Transverse colon (tissue), 4 donors: ENCODE measurements around the gene ADCY5. TPM values are rescaled to one million over a fixed set of nuclear protein-coding genes. Genes with fewer than 3 reads are reported as not detected.

Source experiments
- DNase-seq: peaks from one replicate; pipeline ENCODE4 v3.0.0-alpha.2; 2019
- H3K27ac ChIP-seq, 4 donors: fragments of 200-600 bp; sonication (generic); 2 replicates each; pipeline ENCODE4 v1.5.1; 2016 to 2018; ENCODE audit warnings: inconsistent platforms in 4 of 4
- H3K27me3 ChIP-seq: fragments of 200-600 bp; sonication (generic); 2 replicates; pipeline ENCODE4 v1.5.1; 2017; ENCODE audit warnings: inconsistent platforms
- H3K36me3 ChIP-seq, 4 donors: fragments of 200-600 bp; sonication (generic); 2 replicates each; pipeline ENCODE4 v1.5.1; 2017 to 2019; ENCODE audit warnings: inconsistent platforms in 4 of 4
- H3K4me1 ChIP-seq, 4 donors: fragments of 200-600 bp; sonication (generic); 2 replicates each; pipeline ENCODE4 v1.5.1; 2017 to 2020; ENCODE audit warnings: inconsistent platforms in 4 of 4
- H3K4me3 ChIP-seq, 4 donors: fragments of 200-600 bp; sonication (generic); 1 replicate in 1 of 4; 2 replicates in 3 of 4; pipeline versions ENCODE4 v1.5.1 to v1.6.1; 2017 to 2019; ENCODE audit warnings: inconsistent platforms in 4 of 4
- H3K9me3 ChIP-seq, 2 donors: fragments of 200-600 bp; sonication (generic); 2 replicates each; pipeline ENCODE4 v1.5.1; 2017 to 2019; ENCODE audit warnings: inconsistent platforms in 2 of 2
- CTCF ChIP-seq, 5 experiments: fragments of 200-600 bp in 3 of 5; fragments of 450-650 bp in 2 of 5; sonication (generic) in 3 of 5; IDR thresholded peaks; 1 replicate in 2 of 5; 2 replicates in 3 of 5; pipeline ENCODE4 v1.5.1; 2016 to 2017; ENCODE audit warnings: antibody characterized with exemption in 5 of 5, inconsistent platforms in 3 of 5, mild to moderate bottlenecking in 2 of 5, moderate library complexity in 1 of 5
- EP300 ChIP-seq: sonication (generic); formaldehyde crosslinking; IDR thresholded peaks from one replicate; pipeline ENCODE4 v1.6.1; 2017; ENCODE audit warnings: antibody characterized with exemption, low read depth
- POLR2A ChIP-seq: fragments of 450-650 bp; IDR thresholded peaks from one replicate; pipeline ENCODE4 v1.6.1; 2016; ENCODE audit warnings: antibody characterized with exemption, mild to moderate bottlenecking, moderate library complexity
- POLR2AphosphoS5 ChIP-seq, 3 donors: sonication (generic); formaldehyde crosslinking; IDR thresholded peaks; one replicate each; pipeline ENCODE4 v1.6.1; 2016; ENCODE audit warnings: antibody characterized with exemption in 3 of 3
- WGBS, 2 donors: methylation state at CpG; one replicate each; pipeline ENCODE4 v1.1.5; 2018; ENCODE audit warnings: low coverage in 1 of 2; 5-methylcytosine and 5-hydroxymethylcytosine counted together
- in situ Hi-C, 4 donors: fragments of 200-750 bp; cut with MboI; loops; one replicate each; pipeline versions ENCODE4 v1.15.0 to v1.15.1; 2017; ENCODE audit warnings: low sequenced_read_pairs in 3 of 4, low pct_ligation_motif_present in 1 of 4, low pct_unique_long_range_greater_than_20kb in 1 of 4
- intact Hi-C: fragments of 100-400 bp; cut with DNase I; formaldehyde crosslinking; loops from one replicate; pipeline ENCODE4 v1.15.1; 2023; ENCODE audit warnings: low total_unique reads
- total RNA-seq, 4 donors: library from RNA; depleted of rRNA; stranded (reverse); fragments of >200 nt; gene quantifications; one replicate each; pipeline ENCODE4 v1.1.0, GENCODE V29; 2016

Gene ADCY5
- total RNA-seq, 4 donors from 2014 or later, result 13.9 to 42.0 (median 28.6) TPM

- intact Hi-C loops, result loop anchor here (2.0 to 5.0 kb wide), 2 partner anchors 161 to 229 kb away; no protein-coding TSS in a partner anchor
- WGBS, 2 donors, result 73 to 88% methylated on average over 7 to 22 of the region's 25 CpGs
Observed at GRCh38 chr3:123327956-123328850, 120.7 kb downstream of the ADCY5 start.

DNA sequence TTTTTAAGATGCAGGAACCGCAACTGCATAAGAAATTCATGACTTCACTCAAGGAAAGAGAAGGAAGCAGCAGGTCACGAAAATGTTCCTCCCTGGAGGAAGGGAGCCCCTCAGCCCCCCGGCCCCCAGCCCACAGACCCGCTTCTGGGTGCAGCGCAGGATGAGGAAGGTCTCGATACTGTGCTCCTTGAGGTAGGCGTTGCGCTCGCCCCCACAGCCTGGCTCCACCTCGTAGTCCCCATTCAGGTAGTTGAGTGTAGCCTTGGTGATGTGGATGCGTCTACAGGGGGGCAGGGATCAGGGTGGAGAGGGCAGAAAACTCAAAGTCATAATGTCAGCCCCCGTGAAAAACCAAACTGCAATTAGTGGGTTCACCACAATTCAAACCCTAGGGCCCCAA lies 121.4 kb downstream of the ADCY5 start:
- Histone ChIP-seq H3K27me3 (no peaks in the 10 kb centered on the region), H3K36me3 (no peaks in the 10 kb centered on the region), H3K4me1 (peaks cover 0 to 15% (median 6%) of the 10 kb centered on the region in 4 donors), H3K4me3 (no peak overlapping the region), H3K27ac (no peak overlapping the region), H3K9me3 (no peaks in the 10 kb centered on the region)
- TF ChIP-seq EP300 (no peak), CTCF (IDR thresholded peaks at IDR 0.05) (no peak), POLR2A (no peak), POLR2AphosphoS5 (IDR thresholded peaks at IDR 0.05) (no peak)
- 80 to 84% methylated on average over 1 to 12 of the region's 12 CpGs for WGBS, 2 donors
- DNase-seq, result no peak
- in situ Hi-C loops, result loop anchor here (5.0 to 25.0 kb wide), 5 partner anchors 157 to 237 kb away; no protein-coding TSS in a partner anchor
- intact Hi-C loops, result loop anchor here (5.0 kb wide), 1 partner anchor 230 kb away; no protein-coding TSS in a partner anchor

More at GRCh38 chr3:123327956-123328850, 120.7 kb downstream of the ADCY5 start:
- Histone ChIP-seq H3K27me3 (no peaks in the 10 kb centered on the region), H3K4me1 (peaks cover 0 to 15% (median 6%) of the 10 kb centered on the region in 4 donors), H3K36me3 (no peaks in the 10 kb centered on the region), H3K9me3 (no peaks in the 10 kb centered on the region), H3K4me3 (no peak overlapping the region), H3K27ac (no peak overlapping the region)
- TF ChIP-seq CTCF (IDR thresholded peaks at IDR 0.05), result no peak
- TF ChIP-seq POLR2AphosphoS5 (IDR thresholded peaks at IDR 0.05), result no peak
- no peak for TF ChIP-seq EP300
- TF ChIP-seq POLR2A, result no peak
- in situ Hi-C loops, result loop anchor here (5.0 to 25.0 kb wide), 5 partner anchors 157 to 237 kb away; no protein-coding TSS in a partner anchor
- no peak for DNase-seq

DNA sequence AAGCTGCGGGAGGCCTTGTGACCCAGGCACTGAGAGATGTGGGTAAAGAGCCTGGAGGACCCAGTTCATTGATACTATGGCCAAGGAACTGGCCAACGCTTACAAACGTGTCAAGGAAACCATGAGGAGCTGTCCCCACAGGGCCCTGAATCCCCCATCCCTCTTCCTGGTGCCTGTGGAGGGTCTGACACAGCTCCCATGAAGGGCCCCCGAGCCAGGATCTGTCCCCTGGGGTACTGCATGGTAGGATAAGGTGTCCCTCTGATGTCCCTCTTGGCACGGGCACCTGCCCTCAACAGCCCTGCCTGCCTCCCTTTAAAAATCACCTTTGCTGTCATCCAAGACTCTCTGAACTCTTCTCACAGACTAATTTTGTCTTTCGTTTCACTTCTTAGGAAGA lies 122.4 kb downstream of the ADCY5 start:
- Histone ChIP-seq H3K4me1 (peaks cover 0 to 13% (median 6%) of the 10 kb centered on the region in 4 donors), H3K9me3 (no peaks in the 10 kb centered on the region), H3K27me3 (no peaks in the 10 kb centered on the region), H3K27ac (no peak overlapping the region), H3K36me3 (no peaks in the 10 kb centered on the region), H3K4me3 (no peak overlapping the region)
- in situ Hi-C loops (loop anchor here (5.0 to 25.0 kb wide), 5 partner anchors 158 to 238 kb away; no protein-coding TSS in a partner anchor), intact Hi-C loops (loop anchor here (5.0 kb wide), 1 partner anchor 231 kb away; no protein-coding TSS in a partner anchor)
- no peak for DNase-seq
- WGBS, 2 donors, result 84 to 92% methylated on average over 2 to 6 of the region's 6 CpGs
- TF ChIP-seq CTCF (IDR thresholded peaks at IDR 0.05) (no peak), POLR2A (no peak), POLR2AphosphoS5 (IDR thresholded peaks at IDR 0.05) (no peak), EP300 (no peak)

- Histone ChIP-seq H3K27ac (no peak overlapping the region), H3K4me1 (peaks cover 0 to 9% (median 4%) of the 10 kb centered on the region in 4 donors), H3K27me3 (no peaks in the 10 kb centered on the region), H3K36me3 (no peaks in the 10 kb centered on the region), H3K4me3 (no peak overlapping the region), H3K9me3 (no peaks in the 10 kb centered on the region)
- DNase-seq, result no peak
- in situ Hi-C loops, result loop anchor here (5.0 to 25.0 kb wide), 5 partner anchors 159 to 239 kb away; no protein-coding TSS in a partner anchor
- WGBS, 2 donors, result 89% methylated on average over 7 of the region's 8 CpGs; no CpG with 5 or more reads in 1 of the 2 donors
- intact Hi-C loops, result loop anchor here (5.0 kb wide), 1 partner anchor 231 kb away; no protein-coding TSS in a partner anchor
- TF ChIP-seq POLR2A (no peak), CTCF (IDR thresholded peaks at IDR 0.05) (no peak), EP300 (no peak), POLR2AphosphoS5 (IDR thresholded peaks at IDR 0.05) (no peak)
Observed at GRCh38 chr3:123325766-123326256, 123.1 kb downstream of the ADCY5 start.
